NCI-H748 (cell line): Measurements from ENCODE around the gene GMCL1.
"Not testable (repeated sequence)": the region's sequence is repeated elsewhere in the genome, so short reads cannot be mapped to it uniquely, and the experiment has no call there.

Experiments
- DNase-seq: peaks from one replicate; lab custom pipeline; 2025; ENCODE audit not compliant: unreplicated experiment; lab: John Stamatoyannopoulos, UW

Gene GMCL1

GRCh38 chr2:69829256-69830044 lies at the start of gene GMCL1:
Gene GMCL1 (plus strand): TSS chr2:69829660. CDS start chr2:69829893, 233 bp downstream.
- peak; percentile 94 for DNase-seq

- DNase-seq, result no peak
These were observed 48.5 kb upstream of the GMCL1 start for GRCh38 chr2:69780921-69781320.

- DNase-seq, result peak; percentile 37
These were observed 47.9 kb upstream of the GMCL1 start for GRCh38 chr2:69781321-69782248.

- no peak for DNase-seq
These were observed 45.2 kb upstream of the GMCL1 start for GRCh38 chr2:69784228-69784627.

- DNase-seq, result no peak
These were observed 44.1 kb upstream of the GMCL1 start for GRCh38 chr2:69785358-69785757.

GRCh38 chr2:69786052-69786560 lies 43.4 kb upstream of the GMCL1 start:
- no peak for DNase-seq

GRCh38 chr2:69789175-69789721 lies 40.2 kb upstream of the GMCL1 start:
- no peak for DNase-seq

GRCh38 chr2:69789772-69790600 lies 39.5 kb upstream of the GMCL1 start:
- no peak for DNase-seq

GRCh38 chr2:69790601-69790959 lies 38.9 kb upstream of the GMCL1 start:
- no peak for DNase-seq

- no peak for DNase-seq
These were observed 38.4 kb upstream of the GMCL1 start for GRCh38 chr2:69791045-69791444.

GRCh38 chr2:69796174-69796573 lies 33.3 kb upstream of the GMCL1 start:
- no peak for DNase-seq

- DNase-seq, result no peak
These were observed 32.2 kb upstream of the GMCL1 start for GRCh38 chr2:69797235-69797634.

- no peak for DNase-seq
These were observed 31.6 kb upstream of the GMCL1 start for GRCh38 chr2:69797836-69798289.

- DNase-seq, result no peak
These were observed 31.1 kb upstream of the GMCL1 start for GRCh38 chr2:69798290-69798908.

- DNase-seq, result no peak
These were observed 30.4 kb upstream of the GMCL1 start for GRCh38 chr2:69798909-69799526.

- peak; percentile 38 for DNase-seq
These were observed 27.6 kb upstream of the GMCL1 start for GRCh38 chr2:69801745-69802290.

GRCh38 chr2:69802781-69803367 lies 26.6 kb upstream of the GMCL1 start:
- not testable (repeated sequence) for DNase-seq

GRCh38 chr2:69804416-69804815 lies 25.0 kb upstream of the GMCL1 start:
- DNase-seq, result no peak

- DNase-seq, result no peak
These were observed 23.6 kb upstream of the GMCL1 start for GRCh38 chr2:69805887-69806286.
